Pancreas (tissue), 10 donors: ENCODE measurements around the gene SLC35A3. TPM values are rescaled to one million over a fixed set of nuclear protein-coding genes. Genes with fewer than 3 reads are reported as not detected.

ENCODE experiments used
- ATAC-seq, 4 donors: fragments of 200-7000 bp; cut with Tn5 transposase; one replicate each; pipeline versions ENCODE4 v1.8.0 to v1.9.1; 2020; ENCODE audit warnings: mild to moderate bottlenecking in 4 of 4, moderate library complexity in 4 of 4
- DNase-seq, 6 donors: peaks; one replicate each; pipeline ENCODE4 v3.0.0-alpha.2; 2020
- FAIRE-seq: peaks from 2 replicates; lab custom pipeline; 2012; peaks lifted over from hg19 to GRCh38; lab: Jason Lieb, UNC
- H3K27ac ChIP-seq, 4 donors: fragments of 200-600 bp; sonication (generic); 1 replicate in 3 of 4; 2 replicates in 1 of 4; pipeline versions ENCODE4 v1.5.0 to v1.8.0; 2020
- H3K27me3 ChIP-seq, 4 donors: fragments of 200-600 bp; one replicate each; pipeline ENCODE4 v1.8.0; 2021
- H3K36me3 ChIP-seq, 3 donors: fragments of 200-600 bp; sonication (generic) in 1 of 3; one replicate each; pipeline versions ENCODE4 v1.5.0 to v1.8.0; 2020 to 2021
- H3K4me1 ChIP-seq, 3 donors: fragments of 200-600 bp; one replicate each; pipeline ENCODE4 v1.8.0; 2021
- H3K4me3 ChIP-seq, 4 donors: fragments of 200-600 bp; sonication (generic) in 2 of 4; one replicate each; pipeline versions ENCODE4 v1.5.0 to v1.8.0; 2020 to 2021
- H3K9me3 ChIP-seq, 4 donors: fragments of 200-600 bp; one replicate each; pipeline ENCODE4 v1.8.0; 2021
- WGBS, 2 donors: extraction: QIAGEN DNeasy Blood & Tissue Kit; methylation state at CpG; one replicate each; pipeline ENCODE4 v1.1.7; 2013; 5-methylcytosine and 5-hydroxymethylcytosine counted together
- intact Hi-C, 3 donors: fragments of 100-400 bp; cut with DNase I; formaldehyde crosslinking; loops; one replicate each; pipeline versions ENCODE4 v1.11.1 to v1.14.2; 2022
- polyA plus RNA-seq, 2 donors: library from polyadenylated mRNA; stranded (reverse); fragments of 200-250 nt; gene quantifications; one replicate each; pipeline ENCODE4 v1.2.3, GENCODE V29; 2013
- total RNA-seq, 6 donors: library from RNA; stranded (reverse); fragmentation: NEBNext Ultra II Directional in 4 of 6; extraction: Animal tissue kit (Norgen Biotek cat#: 25700) in 4 of 6; gene quantifications; one replicate each; pipeline versions ENCODE4 v1.2.1 to v1.2.4, GENCODE V29; 2021 to 2023
- TF ChIP-seq, protein P1 (sequence below), 4 donors: fragments of 200-600 bp; sonication (generic) in 3 of 4; IDR thresholded peaks; one replicate each; pipeline versions ENCODE4 v1.5.0 to v1.8.0; 2021; ENCODE audit warnings: antibody characterized with exemption in 4 of 4
- donor health status: healthy with polysubstance abuse.
- donor health status: DM: no; HTN: no; CAD: no; lungs with moderate emphysema.
- donor health status: DM: no; HTN: no; CAD: no.
- donor health status: control.
- donor health status: control.
- donor health status: Bipolar disorder and iron deficiency.
- donor health status: DM: yes; HTN: yes; CAD: no.
- donor health status: DM: no; HTN: no; CAD: no.
- donor health status: DM: no; HTN: no; CAD: no.
- donor health status: DM: yes; HTN: yes; CAD: no.

SLC35A3 gene
- total and polyA plus RNA-seq, 8 donors: 6.3 to 15.6 (median 10.2) TPM

DNA sequence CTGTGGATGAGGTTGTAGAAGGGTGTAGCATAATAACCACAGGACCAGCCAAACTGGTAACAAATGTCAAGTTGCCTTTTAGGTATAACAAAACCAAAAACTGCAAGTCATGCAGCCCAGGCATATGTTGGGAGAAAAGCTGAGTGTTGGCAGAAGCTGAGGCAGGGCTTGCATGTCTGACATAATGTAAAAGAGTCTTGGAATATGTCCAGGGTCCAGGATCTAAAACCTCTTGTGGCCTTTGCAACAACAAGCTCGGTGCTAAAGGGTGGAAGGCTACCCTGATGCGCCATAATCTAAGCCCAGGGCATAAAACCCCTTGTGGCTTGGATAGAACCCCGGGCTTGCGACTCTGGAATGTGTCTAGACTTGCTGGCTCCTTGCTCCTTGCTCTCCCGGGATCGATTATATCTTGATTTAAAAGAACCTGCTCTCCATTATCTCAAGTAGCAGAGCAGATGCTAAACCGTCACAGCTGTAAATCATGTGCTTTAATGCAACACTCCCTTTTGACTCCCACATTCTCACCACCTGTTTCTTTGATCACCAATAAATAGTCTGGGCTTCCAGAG is 26.5 kb upstream of the SLC35A3 start:
- ATAC-seq (no peak), FAIRE-seq (no peak), DNase-seq (no peak)
- no peaks in the 10 kb centered on the region for H3K4me1 ChIP-seq
- no peaks in the 10 kb centered on the region for H3K27me3 ChIP-seq
- TF ChIP-seq, protein P1, sequence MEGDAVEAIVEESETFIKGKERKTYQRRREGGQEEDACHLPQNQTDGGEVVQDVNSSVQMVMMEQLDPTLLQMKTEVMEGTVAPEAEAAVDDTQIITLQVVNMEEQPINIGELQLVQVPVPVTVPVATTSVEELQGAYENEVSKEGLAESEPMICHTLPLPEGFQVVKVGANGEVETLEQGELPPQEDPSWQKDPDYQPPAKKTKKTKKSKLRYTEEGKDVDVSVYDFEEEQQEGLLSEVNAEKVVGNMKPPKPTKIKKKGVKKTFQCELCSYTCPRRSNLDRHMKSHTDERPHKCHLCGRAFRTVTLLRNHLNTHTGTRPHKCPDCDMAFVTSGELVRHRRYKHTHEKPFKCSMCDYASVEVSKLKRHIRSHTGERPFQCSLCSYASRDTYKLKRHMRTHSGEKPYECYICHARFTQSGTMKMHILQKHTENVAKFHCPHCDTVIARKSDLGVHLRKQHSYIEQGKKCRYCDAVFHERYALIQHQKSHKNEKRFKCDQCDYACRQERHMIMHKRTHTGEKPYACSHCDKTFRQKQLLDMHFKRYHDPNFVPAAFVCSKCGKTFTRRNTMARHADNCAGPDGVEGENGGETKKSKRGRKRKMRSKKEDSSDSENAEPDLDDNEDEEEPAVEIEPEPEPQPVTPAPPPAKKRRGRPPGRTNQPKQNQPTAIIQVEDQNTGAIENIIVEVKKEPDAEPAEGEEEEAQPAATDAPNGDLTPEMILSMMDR (IDR thresholded peaks at IDR 0.05): no peak
- intact Hi-C loops: no loop called here
- no peak overlapping the region for H3K4me3 ChIP-seq
- H3K36me3 ChIP-seq: no peaks in the 10 kb centered on the region
- no peak overlapping the region for H3K27ac ChIP-seq
- no peaks in the 10 kb centered on the region for H3K9me3 ChIP-seq
- 49 to 60% methylated on average over 7 of the region's 7 CpGs for WGBS, 2 donors

DNA sequence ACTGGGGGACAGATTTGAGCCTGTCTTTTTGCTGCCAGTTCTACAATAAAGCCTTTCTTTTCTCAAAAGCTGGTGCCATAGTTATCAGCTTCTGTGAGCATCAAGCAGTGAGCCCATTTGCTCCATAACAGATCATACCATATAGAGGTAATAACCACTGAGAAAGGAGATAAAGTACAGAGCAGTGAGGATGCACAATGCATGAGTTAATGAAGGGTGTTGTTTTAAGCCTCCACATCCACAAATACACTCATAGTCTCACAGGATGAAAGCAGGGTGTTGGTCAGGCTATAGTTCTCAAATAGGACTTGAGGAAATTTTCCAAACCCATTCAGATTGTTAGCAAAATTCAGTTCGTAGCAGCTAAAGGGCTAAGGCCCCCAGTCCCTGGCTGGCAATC is 25.6 kb upstream of the SLC35A3 start:
- intact Hi-C loops: no loop called here
- FAIRE-seq: no peak
- H3K9me3 ChIP-seq: no peaks in the 10 kb centered on the region
- no peak for DNase-seq
- no peaks in the 10 kb centered on the region for H3K4me1 ChIP-seq
- H3K4me3 ChIP-seq: no peak overlapping the region
- TF ChIP-seq, protein P1 (IDR thresholded peaks at IDR 0.05): no peak
- H3K36me3 ChIP-seq: no peaks in the 10 kb centered on the region
- ATAC-seq: no peak
- 81% methylated on average over 1 of the region's 1 CpG for WGBS, 2 donors
- no peak overlapping the region for H3K27ac ChIP-seq
- H3K27me3 ChIP-seq: no peaks in the 10 kb centered on the region

DNA sequence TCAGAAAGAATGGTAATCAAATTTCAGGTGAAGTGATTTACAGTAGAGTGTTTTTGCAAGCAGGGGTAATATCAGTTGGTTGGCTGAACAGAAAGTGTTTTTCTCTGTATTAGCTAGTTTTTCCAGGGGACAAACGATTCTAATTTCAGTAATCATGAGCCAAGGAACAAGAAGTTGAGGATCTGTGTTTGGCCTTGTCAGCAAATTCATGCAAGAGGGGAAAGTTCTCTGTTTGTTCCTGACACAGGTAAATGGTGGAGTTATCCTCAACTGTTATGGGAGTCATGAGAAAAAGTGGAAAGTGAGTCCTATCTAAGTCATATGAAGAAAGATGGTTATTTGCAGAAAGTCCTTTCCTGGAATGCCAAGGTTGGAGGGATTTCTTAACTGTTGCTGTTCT is 24.6 kb upstream of the SLC35A3 start:
- TF ChIP-seq, protein P1 (IDR thresholded peaks at IDR 0.05): no peak
- Histone ChIP-seq H3K9me3 (no peaks in the 10 kb centered on the region), H3K27me3 (no peaks in the 10 kb centered on the region), H3K27ac (no peak overlapping the region), H3K36me3 (no peaks in the 10 kb centered on the region), H3K4me1 (no peaks in the 10 kb centered on the region), H3K4me3 (no peak overlapping the region)
- FAIRE-seq (no peak), ATAC-seq (no peak), DNase-seq (no peak)
- intact Hi-C loops: no loop called here
- WGBS, 2 donors: 51 to 74% methylated on average over 1 of the region's 1 CpG

DNA sequence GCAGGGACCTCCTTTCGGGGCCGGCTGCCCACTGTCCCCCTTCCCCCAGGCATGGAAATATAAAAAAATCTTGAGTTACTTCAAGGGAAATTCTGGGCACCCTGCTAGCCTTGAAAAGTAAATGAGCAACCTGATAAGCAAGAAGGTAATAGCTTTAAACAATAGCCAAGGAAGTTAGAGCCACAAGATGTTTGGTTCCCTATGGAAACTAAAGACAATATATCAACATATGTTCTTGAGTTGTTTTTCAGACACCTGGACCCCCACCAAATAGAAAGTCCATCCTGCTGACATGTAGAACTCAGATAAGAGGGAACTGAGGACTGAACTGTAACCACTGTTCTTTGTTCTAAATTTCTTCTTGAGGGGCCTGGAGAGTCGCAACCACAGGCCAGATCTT is 19.3 kb upstream of the SLC35A3 start:
- 60 to 63% methylated on average over 3 of the region's 3 CpGs for WGBS, 2 donors
- DNase-seq (no peak), ATAC-seq (no peak), FAIRE-seq (no peak)
- Histone ChIP-seq H3K27ac (no peak overlapping the region), H3K9me3 (no peaks in the 10 kb centered on the region), H3K4me3 (no peak overlapping the region), H3K4me1 (no peaks in the 10 kb centered on the region), H3K36me3 (no peaks in the 10 kb centered on the region), H3K27me3 (no peaks in the 10 kb centered on the region)
- intact Hi-C loops: no loop called here
- TF ChIP-seq, protein P1 (IDR thresholded peaks at IDR 0.05): no peak

DNA sequence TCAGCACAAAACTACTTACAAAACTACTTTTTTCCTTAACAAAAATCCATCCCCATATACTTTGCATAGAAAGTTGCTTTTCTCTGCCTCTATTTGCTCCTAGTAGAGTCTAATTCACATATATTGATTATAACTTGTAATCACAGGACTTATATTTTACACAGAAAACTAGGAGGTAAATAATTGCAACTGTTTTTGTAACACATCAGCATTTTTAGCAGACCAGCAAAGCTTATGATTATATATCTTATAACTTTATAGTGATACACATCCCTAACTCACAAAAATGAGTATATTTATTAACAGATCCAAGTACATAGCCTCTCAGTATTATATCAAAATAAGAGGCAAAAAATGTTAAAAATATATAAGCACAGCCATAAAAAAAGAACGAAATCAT is 17.3 kb upstream of the SLC35A3 start:
- Histone ChIP-seq H3K27me3 (no peaks in the 10 kb centered on the region), H3K9me3 (no peaks in the 10 kb centered on the region), H3K36me3 (no peaks in the 10 kb centered on the region), H3K4me1 (no peaks in the 10 kb centered on the region), H3K27ac (no peak overlapping the region), H3K4me3 (no peak overlapping the region)
- no peak for ATAC-seq
- intact Hi-C loops: no loop called here
- DNase-seq: no peak
- WGBS, 2 donors: 65 to 79% methylated on average over 1 of the region's 1 CpG
- FAIRE-seq: no peak
- TF ChIP-seq, protein P1 (IDR thresholded peaks at IDR 0.05): no peak
